Colonic mucosa (tissue), 4 donors: Measurements from ENCODE around the gene MED29. TPM values are rescaled to one million over a fixed set of nuclear protein-coding genes. Genes with fewer than 3 reads are reported as not detected.

Experiments used
- DNase-seq: peaks from one replicate; pipeline ENCODE4 v3.0.0-alpha.2; 2020
- H3K27ac ChIP-seq: fragments of 200-600 bp; one replicate; pipeline ENCODE4 v1.8.0; 2021
- H3K27me3 ChIP-seq: fragments of 200-600 bp; one replicate; pipeline ENCODE4 v1.8.0; 2021
- H3K36me3 ChIP-seq: fragments of 200-600 bp; one replicate; pipeline ENCODE4 v1.8.0; 2021
- H3K4me1 ChIP-seq: fragments of 200-600 bp; one replicate; pipeline ENCODE4 v1.8.0; 2021; ENCODE audit warnings: mild to moderate bottlenecking
- H3K4me3 ChIP-seq: fragments of 200-600 bp; one replicate; pipeline ENCODE4 v1.8.0; 2021
- H3K9ac ChIP-seq, 2 donors: one replicate each; pipeline ENCODE4 v1.7.0; 2013; ENCODE audit warnings: control low read depth in 2 of 2, low read depth in 2 of 2, low read length in 2 of 2
- H3K9me3 ChIP-seq: fragments of 200-600 bp; one replicate; pipeline ENCODE4 v1.8.0; 2021
- CTCF ChIP-seq: fragments of 200-600 bp; IDR thresholded peaks from one replicate; pipeline ENCODE4 v1.8.0; 2022; ENCODE audit warnings: antibody characterized with exemption, mild to moderate bottlenecking
- intact Hi-C: fragments of 100-400 bp; cut with DNase I; formaldehyde crosslinking; loops from one replicate; pipeline ENCODE4 v1.14.1; 2022
- total RNA-seq, 2 donors: library from RNA; stranded (reverse); fragmentation: NEBNext Ultra II Directional in 1 of 2; extraction: Animal tissue kit (Norgen Biotek cat#: 25700) in 1 of 2; gene quantifications; one replicate each; pipeline ENCODE4 v1.2.1, GENCODE V29; 2021
- donor health status: healthy.
- donor health status: DM: no; HTN: no; CAD: no.
- donor health status: DM: no; HTN: no; CAD: no.

MED29 gene
- total RNA-seq = 10 to 100 TPM; 22.8 to 37.5 TPM

- TF ChIP-seq CTCF = no peak
- H3K9me3 ChIP-seq = no peaks in the 10 kb centered on the region
- H3K9ac ChIP-seq = peak within 1 kb of the TSS; percentile 96 to 99
- peak; percentile 99 for DNase-seq
- H3K4me1 ChIP-seq = peaks cover 9% of the 10 kb centered on the region
- peak within 1 kb of the TSS; percentile 81 for H3K27ac ChIP-seq
- H3K36me3 ChIP-seq = peaks cover 4% of the 10 kb centered on the region
- peak within 1 kb of the TSS; percentile 83 for H3K4me3 ChIP-seq
- no peaks in the 10 kb centered on the region for H3K27me3 ChIP-seq
- intact Hi-C loops = no loop called here
Observed at GRCh38 chr19:39390751-39391437, at the start of gene MED29, which contains the start of gene PAF1. TSS of gene MED29 (plus strand) at chr19:39391378. CDS start at chr19:39391423, 45 bp downstream. TSS of gene PAF1 (minus strand) at chr19:39391106. CDS start at chr19:39390864, 242 bp downstream.

- Histone ChIP-seq H3K9ac (peak within 1 kb of the TSS; percentile 93 to 97), H3K9me3 (no peaks in the 10 kb centered on the region), H3K4me3 (peak within 1 kb of the TSS; percentile 80), H3K36me3 (no peaks in the 10 kb centered on the region), H3K4me1 (peaks cover 5% of the 10 kb centered on the region), H3K27ac (peak within 1 kb of the TSS; percentile 89), H3K27me3 (no peaks in the 10 kb centered on the region)
- intact Hi-C loops = no loop called here
- DNase-seq = peak; percentile 98
- peak; percentile 84 for TF ChIP-seq CTCF
Observed at GRCh38 chr19:39341719-39342604, 49.2 kb upstream of the MED29 start, which contains the start of gene SAMD4B. TSS of gene SAMD4B (plus strand) at chr19:39342421. CDS start at chr19:39356894, 14,473 bp downstream.

GRCh38 chr19:39342647-39343305 is 48.4 kb upstream of the MED29 start:
- Histone ChIP-seq H3K36me3 (no peaks in the 10 kb centered on the region), H3K4me1 (peaks cover 5% of the 10 kb centered on the region), H3K9me3 (no peaks in the 10 kb centered on the region), H3K27ac (peak overlapping the region; percentile 27), H3K27me3 (no peaks in the 10 kb centered on the region), H3K4me3 (peak overlapping the region; percentile 63), H3K9ac (peak overlapping the region; percentile 88 to 93)
- intact Hi-C loops = no loop called here
- no peak for DNase-seq
- TF ChIP-seq CTCF = no peak

- Histone ChIP-seq H3K36me3 (no peaks in the 10 kb centered on the region), H3K27ac (no peak overlapping the region), H3K4me3 (no peak overlapping the region), H3K27me3 (no peaks in the 10 kb centered on the region), H3K4me1 (peaks cover under 1% of the 10 kb centered on the region), H3K9me3 (no peaks in the 10 kb centered on the region), H3K9ac (no peak overlapping the region)
- no peak for DNase-seq
- no peak for TF ChIP-seq CTCF
- intact Hi-C loops = no loop called here
Observed at GRCh38 chr19:39345956-39346355, 45.2 kb upstream of the MED29 start.
